Glomerular endothelial cell (primary cell): Measurements from ENCODE around the gene CFAP70. TPM values are rescaled to one million over a fixed set of nuclear protein-coding genes. Genes with fewer than 3 reads are reported as not detected.
"Not testable (repeated sequence)": the region's sequence is repeated elsewhere in the genome, so short reads cannot be mapped to it uniquely, and the experiment has no call there.

Experiments
- DNase-seq: peaks from one replicate; pipeline ENCODE4 v3.0.0-alpha.2; 2011; ENCODE audit warnings: low read depth, low spot score; ENCODE audit errors: extremely low read depth
- total RNA-seq: library from RNA; depleted of rRNA; stranded (reverse); fragments of >200 nt; gene quantifications from 2 replicates; pipeline ENCODE4 v1.2.3, GENCODE V29; 2015

CFAP70 gene
- total RNA-seq, 1 donor from 2014 or later = 0.41 TPM

DNA sequence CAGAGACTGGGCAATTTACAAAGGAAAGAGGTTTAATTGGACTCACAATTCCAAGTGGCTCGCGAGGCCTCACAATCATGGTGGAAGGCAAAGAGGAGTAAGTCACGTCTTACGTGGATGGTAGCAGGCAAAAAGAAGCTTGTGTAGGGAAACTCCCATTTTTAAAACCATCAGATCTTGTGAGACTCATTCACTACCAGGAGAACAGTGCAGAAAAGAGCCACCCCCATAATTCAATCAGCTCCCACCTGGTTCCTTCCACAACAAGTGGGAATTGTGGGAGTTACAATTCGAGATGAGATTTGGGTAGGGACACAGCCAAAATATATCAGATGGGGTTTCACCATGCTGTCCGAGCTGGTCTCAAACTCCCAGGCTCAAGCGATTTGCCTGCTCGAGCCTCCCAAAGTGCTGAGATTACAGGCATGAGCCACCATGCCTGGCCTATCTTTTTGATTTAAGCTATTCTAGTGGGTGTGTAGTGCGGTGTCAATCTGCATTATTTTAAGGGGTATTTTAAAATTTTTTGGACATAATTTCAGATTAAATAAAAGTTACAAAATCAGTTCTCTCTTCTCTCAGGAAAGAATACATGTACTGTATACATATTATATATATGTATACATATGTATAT lies 97.2 kb downstream of the CFAP70 start:
- no peak for DNase-seq

DNA sequence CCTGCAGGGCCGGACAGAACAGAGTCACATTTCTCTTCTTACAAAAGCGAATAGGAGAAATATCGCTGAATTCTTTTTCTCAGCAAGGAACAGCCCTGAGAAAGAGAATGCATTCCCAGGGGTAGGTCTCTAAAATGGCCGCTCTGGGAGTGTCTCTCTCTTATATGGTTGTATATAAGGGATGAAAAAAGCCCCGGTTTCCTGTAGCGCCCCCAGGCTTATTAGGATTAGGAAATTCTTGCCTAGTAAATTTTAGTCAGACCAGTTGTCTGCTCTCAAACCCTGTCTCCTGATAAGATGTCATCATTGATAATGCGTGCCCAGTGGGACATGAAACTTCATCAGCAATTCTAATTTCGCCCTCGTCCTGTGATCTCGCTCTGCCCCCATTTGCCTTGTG lies 100.1 kb downstream of the CFAP70 start:
- DNase-seq = not testable (repeated sequence)

DNA sequence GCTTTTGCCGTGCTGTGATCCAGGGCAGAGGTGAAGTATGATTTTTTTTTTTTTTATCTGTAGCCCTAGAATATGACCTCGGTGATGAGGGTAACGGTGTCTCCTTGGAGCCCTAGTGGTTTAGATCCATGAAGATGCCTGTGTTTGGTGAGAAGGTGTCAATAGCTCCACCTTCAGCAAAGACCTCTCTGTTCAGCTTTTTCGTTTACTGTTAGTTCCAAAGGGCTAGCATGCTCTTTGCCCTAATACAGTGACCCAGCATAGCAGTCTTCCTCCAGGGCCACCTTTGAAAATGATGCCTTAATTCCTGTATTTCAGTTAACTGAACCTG lies 105.5 kb downstream of the CFAP70 start:
- DNase-seq = no peak

DNA sequence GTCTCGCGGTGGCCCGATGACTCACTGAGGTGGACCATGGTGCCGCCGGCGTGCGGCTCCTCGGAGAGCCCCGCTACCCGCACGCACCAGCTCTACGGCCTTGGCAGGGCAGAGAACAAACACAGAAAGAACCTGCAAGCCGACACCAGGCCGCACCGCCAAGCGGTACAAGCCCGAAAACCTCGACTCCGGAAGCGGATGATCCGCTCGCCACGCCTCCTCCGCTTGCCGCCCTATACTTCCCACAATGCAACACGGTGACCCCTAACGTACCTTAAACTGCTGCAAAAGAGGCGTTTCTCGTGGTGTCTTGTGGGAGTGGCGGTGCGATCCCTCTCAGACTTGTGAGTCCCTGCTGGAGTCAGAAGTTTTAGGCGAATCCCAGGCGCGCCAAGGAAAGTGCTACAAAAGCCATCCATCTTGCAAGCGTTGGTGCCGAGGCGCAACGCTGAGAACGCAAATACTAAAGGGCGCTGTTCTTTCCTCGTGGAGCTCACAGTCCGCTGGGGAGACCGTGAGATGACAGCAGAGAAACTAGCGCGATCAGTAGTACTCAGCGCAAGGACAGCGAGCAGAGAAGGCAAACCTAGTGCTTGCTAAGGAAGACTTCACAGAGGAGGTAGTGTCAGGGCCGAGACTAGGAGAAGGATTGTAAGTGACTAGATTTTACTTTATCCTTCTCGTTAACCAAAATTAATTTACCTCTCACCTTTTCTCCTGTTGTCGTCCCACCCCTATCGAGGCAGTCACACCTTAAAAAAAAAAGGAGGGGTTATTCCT lies 106.0 kb downstream of the CFAP70 start, which contains the start of gene MRPS16:
Gene MRPS16 (minus strand): TSS at position 200 of the 780 bp plus-strand sequence. CDS start 162 bp downstream, at position 38.
- DNase-seq = peak; percentile 78

- no peak for DNase-seq
Measured at GRCh38 chr10:73251683-73252444, 106.8 kb downstream of the CFAP70 start.

- no peak for DNase-seq
Measured at GRCh38 chr10:73248259-73248724, 110.4 kb downstream of the CFAP70 start.

- DNase-seq = no peak
Measured at GRCh38 chr10:73247509-73248258, 111.0 kb downstream of the CFAP70 start.

DNA sequence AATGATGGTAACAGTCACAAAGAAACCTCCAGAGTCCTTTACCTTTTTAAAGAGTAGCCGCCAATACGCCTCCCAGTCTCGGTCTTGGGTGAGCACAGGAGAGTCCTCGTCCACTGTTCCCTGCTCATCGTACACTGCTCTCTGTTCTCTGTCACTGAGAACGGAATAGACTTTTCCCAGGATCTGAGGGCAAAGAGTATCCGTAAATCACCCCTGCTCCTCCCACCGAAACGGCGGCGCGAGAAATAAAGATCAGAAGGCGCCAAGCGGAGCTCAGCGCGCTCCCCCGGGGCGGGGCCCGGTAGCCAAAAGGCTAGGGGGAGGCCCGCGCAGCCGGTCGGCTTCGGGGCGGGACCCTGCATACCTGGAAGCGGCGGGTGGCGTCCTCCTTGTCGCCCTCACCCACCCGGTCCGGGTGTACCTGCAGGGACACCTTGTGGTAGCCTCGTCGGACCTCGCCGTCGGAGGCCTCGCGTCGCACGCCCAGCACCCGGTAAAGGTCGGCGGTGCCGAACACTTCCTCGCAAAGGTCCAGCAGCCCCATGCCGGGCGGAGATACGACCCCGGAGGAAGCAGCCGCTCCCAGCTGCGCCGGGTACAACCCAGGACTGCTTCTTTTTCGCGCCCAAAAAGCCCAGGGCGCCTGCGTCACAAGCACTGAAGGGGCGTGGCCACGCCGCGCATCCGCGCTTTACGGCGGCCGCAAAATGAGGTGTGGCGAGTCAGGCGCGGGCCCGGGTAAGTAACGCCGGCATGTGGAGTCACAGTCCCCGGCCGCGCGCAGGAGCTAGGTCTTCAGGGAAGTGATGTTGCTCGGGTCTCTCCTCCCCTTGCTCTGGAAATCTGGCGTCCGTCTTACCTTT lies 111.8 kb downstream of the CFAP70 start, which contains the start of gene DNAJC9:
Gene DNAJC9 (minus strand): TSS at position 610 of the 863 bp plus-strand sequence. CDS start 66 bp downstream, at position 544.
- DNase-seq = no peak

- no peak for DNase-seq
Measured at GRCh38 chr10:73246322-73246645, 112.4 kb downstream of the CFAP70 start.

GRCh38 chr10:73244866-73245477 lies 113.7 kb downstream of the CFAP70 start:
- no peak for DNase-seq

GRCh38 chr10:73239908-73240307 lies 118.8 kb downstream of the CFAP70 start:
- DNase-seq = no peak

DNA sequence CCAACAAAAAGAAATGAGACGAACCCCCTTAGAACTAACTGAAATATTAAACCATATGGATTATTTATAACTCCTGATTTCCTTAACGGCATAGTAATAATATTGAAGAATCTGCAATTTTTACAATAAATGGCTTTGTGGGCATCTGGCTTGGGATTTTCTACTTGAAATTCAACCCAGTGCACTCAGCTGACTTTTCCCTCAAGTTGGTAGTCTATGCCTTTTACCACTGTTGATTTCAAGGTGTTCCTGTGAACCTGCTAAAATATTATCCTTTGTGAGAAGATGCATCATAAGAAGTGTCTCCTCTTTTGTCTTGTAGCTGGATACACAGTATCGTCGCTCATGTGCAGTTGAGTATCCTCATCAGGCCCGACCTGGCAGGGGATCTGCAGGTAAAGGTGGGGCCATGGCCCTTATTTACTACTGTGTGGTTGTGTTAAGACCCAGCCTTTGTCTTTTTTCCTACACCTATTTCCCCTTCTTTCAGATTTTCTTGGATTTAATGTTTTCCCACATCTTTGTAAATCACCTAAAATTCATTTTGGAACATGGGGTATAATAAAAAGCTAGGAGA lies 119.6 kb downstream of the CFAP70 start:
- no peak for DNase-seq

GRCh38 chr10:73234695-73235094 lies 124.0 kb downstream of the CFAP70 start:
- DNase-seq = no peak

- DNase-seq = no peak
Measured at GRCh38 chr10:73233883-73234282, 124.8 kb downstream of the CFAP70 start.

GRCh38 chr10:73232887-73233286 lies 125.8 kb downstream of the CFAP70 start:
- no peak for DNase-seq

DNA sequence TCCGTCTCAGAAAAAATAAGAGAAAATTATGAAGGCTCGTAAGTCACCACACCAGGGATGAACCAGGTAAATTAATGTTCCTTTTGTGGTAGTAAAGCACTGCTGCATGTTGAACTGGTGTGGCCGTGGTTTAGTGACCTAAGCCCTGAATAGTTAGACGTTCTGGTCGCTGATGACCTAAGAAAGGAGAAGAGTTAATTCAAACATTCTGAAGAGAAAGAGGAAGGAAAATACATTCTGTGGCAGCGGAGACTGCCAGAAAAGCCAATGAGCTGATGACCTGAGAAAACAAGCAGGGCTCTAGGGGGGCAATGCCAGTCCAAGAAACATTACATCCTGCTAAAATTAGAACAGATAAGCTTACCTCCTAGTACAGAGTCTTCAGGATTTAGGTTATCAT lies 129.1 kb downstream of the CFAP70 start:
- DNase-seq = no peak

DNA sequence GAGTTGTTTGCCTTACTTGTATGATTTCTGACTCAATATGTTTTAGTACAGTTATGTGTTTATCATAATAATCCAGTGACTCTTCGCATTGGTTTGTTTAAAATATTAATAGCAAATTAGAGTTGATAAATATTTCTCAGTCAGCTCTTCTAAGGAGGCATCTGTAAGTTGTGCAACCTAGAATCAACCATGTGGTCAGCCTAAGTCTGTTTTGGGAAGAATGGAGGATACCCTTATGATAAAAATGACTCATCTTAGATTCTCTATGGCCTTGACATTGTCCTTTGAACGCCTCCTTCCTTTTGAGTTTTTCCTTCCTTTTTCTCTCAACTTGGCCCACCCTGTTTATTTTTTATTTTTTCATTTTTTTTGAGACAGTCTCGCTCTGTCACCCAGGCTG lies 130.4 kb downstream of the CFAP70 start:
- no peak for DNase-seq

DNA sequence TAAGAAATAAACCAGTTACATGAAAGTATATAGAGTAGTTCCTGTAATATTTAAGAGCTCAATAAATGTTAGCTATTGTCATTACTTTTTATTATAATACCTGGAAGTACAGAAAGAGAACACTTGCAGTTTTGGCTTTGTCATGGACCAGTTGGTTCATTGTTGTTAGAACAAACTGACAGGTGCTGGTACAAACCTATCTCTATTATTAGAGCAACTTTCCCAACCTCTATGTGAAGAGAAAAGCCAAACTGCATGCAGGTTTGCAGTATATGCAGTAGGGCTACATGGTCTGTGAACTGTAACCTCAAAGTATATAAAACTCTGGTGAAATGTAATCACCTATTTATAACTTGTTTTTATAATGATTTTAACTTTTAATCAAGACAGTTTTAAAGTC lies 132.0 kb downstream of the CFAP70 start:
- DNase-seq = no peak

- DNase-seq = no peak
Measured at GRCh38 chr10:73225518-73225917, 133.1 kb downstream of the CFAP70 start.
